ENCODE data around the gene ZKSCAN3. TPM values are rescaled to one million over a fixed set of nuclear protein-coding genes. Genes with fewer than 3 reads are reported as not detected.

ZKSCAN3 gene
- total RNA-seq, 1 experiment from 2014 or later = 11.2 TPM

GRCh38 chr6:28410767-28411166 is 61.0 kb downstream of the ZKSCAN3 start:
- Histone ChIP-seq H3K79me2 (ENCODE audit: insufficient read depth, low read length) (no peaks in the 10 kb centered on the region), H3K36me3 (ENCODE audit: control insufficient read depth in 1 of 2, insufficient read depth in 2 of 2, low read length in 2 of 2) (no peaks in the 10 kb centered on the region), H3K9ac (ENCODE audit: low read length) (no peak overlapping the region), H3K27me3 (ENCODE audit: insufficient read depth, low read length) (no peaks in the 10 kb centered on the region), H3K9me3 (ENCODE audit: control insufficient read depth in 1 of 2, insufficient read depth in 1 of 2, low read depth in 1 of 2, low read length in 2 of 2) (no peaks in the 10 kb centered on the region), H2AFZ (ENCODE audit: low read depth, low read length, poor library complexity, severe bottlenecking) (no peak overlapping the region), H3K9me2 (ENCODE audit: insufficient read depth) (no peaks in the 10 kb centered on the region; the same call in 1 of the 2 replicates), H4K20me1 (ENCODE audit: insufficient read depth) (no peaks in the 10 kb centered on the region), H3K4me1 (ENCODE audit: control insufficient read depth in 1 of 2, insufficient read depth in 2 of 2, low read length in 2 of 2) (no peaks in the 10 kb centered on the region), H3K4me3 (replicated peaks in 1 of 2; ENCODE audit: low read depth in 1 of 2, low read length in 2 of 2) (no peak overlapping the region), H3K27ac (ENCODE audit: low read depth, low read length) (no peak overlapping the region), H3K4me2 (ENCODE audit: low read length) (no peak overlapping the region)
- intact Hi-C loops (cut with micrococcal nuclease) = no loop called here
- POLR2A ChIA-PET = no interaction called here
- TF ChIP-seq SP1 (IDR thresholded peaks at IDR 0.05; ENCODE audit: low read depth) (no peak), MAX (IDR thresholded peaks at IDR 0.05) (no peak), SIN3A (IDR thresholded peaks at IDR 0.05; ENCODE audit: low read depth) (no peak), TCF7L2 (IDR thresholded peaks at IDR 0.05; ENCODE audit: borderline replicate concordance, extremely low read depth, insufficient read depth, insufficient read length) (no peak), CTCF (IDR thresholded peaks at IDR 0.05 in 2 of 3, conservative IDR thresholded peaks at IDR 0.05 in 1 of 3; ENCODE audit: borderline replicate concordance in 1 of 3, insufficient read depth in 1 of 3, low read depth in 2 of 3, low read length in 2 of 3) (no peak), JUND (IDR thresholded peaks at IDR 0.05) (no peak), RAD21 (IDR thresholded peaks at IDR 0.05; ENCODE audit: low read depth) (no peak), REST (IDR thresholded peaks at IDR 0.05; ENCODE audit: low read depth) (no peak), EZH2 (IDR thresholded peaks at IDR 0.05) (no peak), EZH2phosphoT487 (IDR thresholded peaks at IDR 0.05; ENCODE audit: borderline replicate concordance) (no peak), SRF (IDR thresholded peaks at IDR 0.05; ENCODE audit: low read depth) (no peak), EGR1 (IDR thresholded peaks at IDR 0.05; ENCODE audit: low read depth) (no peak), CEBPB (IDR thresholded peaks at IDR 0.05; ENCODE audit: low read depth) (no peak), CBX3 (IDR thresholded peaks at IDR 0.05; ENCODE audit: low read depth) (no peak)
- TF ChIP-seq, protein P1, sequence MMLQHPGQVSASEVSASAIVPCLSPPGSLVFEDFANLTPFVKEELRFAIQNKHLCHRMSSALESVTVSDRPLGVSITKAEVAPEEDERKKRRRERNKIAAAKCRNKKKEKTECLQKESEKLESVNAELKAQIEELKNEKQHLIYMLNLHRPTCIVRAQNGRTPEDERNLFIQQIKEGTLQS (IDR thresholded peaks at IDR 0.05) = no peak
- DNase-seq (ENCODE audit: low read depth, low spot score) (no peak), ATAC-seq (no peak)
- CTCF ChIA-PET = no interaction called here
- RAD21 ChIA-PET (ENCODE audit: low non-redundant PET in 1 of 2, low total read pairs in 2 of 2, uncharacterized antibody in 2 of 2, unreplicated experiment in 2 of 2) = no interaction called here
- BruUV-seq (replicated peaks) = no TSS peak

All from HCT116 (cell line).